OCI-LY3 (cell line): Measurements from ENCODE around the gene RANBP1.

Experiments used
- H2AFZ ChIP-seq: fragments of 200-600, 300-600 bp; shearing (Covaris generic); 2 replicates; pipeline ENCODE4 v1.6.0; 2014; ENCODE audit warnings: antibody characterized with exemption, low read depth, low read length
- H3K27ac ChIP-seq: fragments of 200-600, 300-600 bp; sonication (generic); 2 replicates; pipeline ENCODE4 v1.5.1; 2014; ENCODE audit warnings: mild to moderate bottlenecking, low read length, moderate library complexity, mixed read lengths
- H3K27me3 ChIP-seq: fragments of 200-600, 300-600 bp; sonication (generic); 2 replicates; pipeline ENCODE4 v1.6.1; 2014; ENCODE audit warnings: low read depth, low read length, mixed read lengths
- H3K36me3 ChIP-seq: fragments of 200-600, 300-600 bp; sonication (generic); replicated peaks from 2 replicates; pipeline ENCODE3; 2014; ENCODE audit warnings: low read depth, low read length, mixed read lengths
- H3K4me1 ChIP-seq: fragments of 300-600, 200-600 bp; sonication (generic); 2 replicates; pipeline ENCODE4 v1.6.1; 2014; ENCODE audit warnings: low read length, mixed read lengths
- H3K4me2 ChIP-seq: fragments of 200-600, 300-600 bp; sonication (generic); 2 replicates; pipeline ENCODE4 v1.6.1; 2014; ENCODE audit warnings: low read length, mixed read lengths
- H3K4me3 ChIP-seq: fragments of 300-600, 200-600 bp; sonication (generic); 2 replicates; pipeline ENCODE4 v1.5.1; 2014; ENCODE audit warnings: antibody characterized with exemption, mild to moderate bottlenecking, low read length, moderate library complexity
- H3K79me2 ChIP-seq: fragments of 300-600, 200-600 bp; shearing (Covaris generic); 2 replicates; pipeline ENCODE4 v1.6.1; 2014; ENCODE audit warnings: mild to moderate bottlenecking, low read length, mixed read lengths
- H3K9ac ChIP-seq: fragments of 300-600, 200-600 bp; shearing (Covaris generic); 2 replicates; pipeline ENCODE4 v1.6.0; 2014; ENCODE audit warnings: mild to moderate bottlenecking, low read length, moderate library complexity
- H3K9me3 ChIP-seq: fragments of 200-600, 300-600 bp; shearing (Covaris generic); 2 replicates; pipeline ENCODE4 v1.6.1; 2014; ENCODE audit warnings: low read length, mixed read lengths; ENCODE audit not compliant: insufficient read depth
- H4K20me1 ChIP-seq: fragments of 200-600, 300-600 bp; sonication (generic); 2 replicates; pipeline ENCODE4 v1.6.1; 2016; ENCODE audit warnings: low read length, mixed read lengths; ENCODE audit not compliant: insufficient read depth
- CTCF ChIP-seq: fragments of 200-600, 300-600 bp; sonication (generic); IDR thresholded peaks from 2 replicates; pipeline ENCODE4 v1.5.1; 2014; ENCODE audit warnings: antibody characterized with exemption, low read length, low read depth
- EZH2phosphoT487 ChIP-seq: fragments of 200-600 bp; shearing (Covaris generic); IDR thresholded peaks from 2 replicates; pipeline ENCODE4 v1.6.1; 2018; ENCODE audit warnings: antibody characterized with exemption, mixed run types, low read depth

RANBP1 gene

DNA sequence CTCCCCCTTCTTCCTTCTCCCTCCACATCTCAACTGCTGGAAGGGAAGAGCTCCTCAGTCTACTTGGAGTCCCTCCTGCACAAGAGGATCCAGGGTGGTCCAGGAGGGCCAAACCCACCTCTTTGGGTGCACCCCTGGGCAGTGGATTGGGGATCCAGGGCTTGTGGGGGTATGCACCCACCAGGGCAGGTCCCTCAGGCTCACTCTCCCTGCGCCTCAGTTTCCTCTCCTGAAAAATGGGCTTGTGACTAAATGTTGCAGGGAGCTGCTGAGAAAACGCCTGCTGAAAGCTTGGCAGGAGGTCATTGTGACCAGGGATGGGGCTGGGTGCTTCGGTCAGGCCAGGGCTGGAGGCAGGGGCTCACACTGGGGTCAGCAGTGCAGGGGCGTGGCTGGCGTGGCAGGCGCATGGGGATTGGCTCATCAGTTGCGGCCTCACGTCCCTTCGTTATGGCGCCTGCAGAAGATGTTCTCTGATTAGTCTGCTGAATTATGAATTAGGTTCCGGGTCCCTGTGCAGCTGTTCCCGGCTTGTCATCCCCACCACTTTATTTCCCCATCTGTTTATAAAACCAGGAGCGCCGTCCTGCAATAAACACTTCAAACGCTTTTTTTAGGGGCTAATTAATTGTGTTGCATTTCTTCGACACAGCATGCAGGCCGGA is 60.6 kb downstream of the RANBP1 start:
- H3K4me3 ChIP-seq, result no peak overlapping the region
- H2AFZ ChIP-seq, result no peak overlapping the region
- no peak overlapping the region for H3K27ac ChIP-seq
- H3K4me1 ChIP-seq, result no peaks in the 10 kb centered on the region
- H3K79me2 ChIP-seq, result no peaks in the 10 kb centered on the region
- TF ChIP-seq CTCF, result no peak
- no peak for TF ChIP-seq EZH2phosphoT487
- no peaks in the 10 kb centered on the region for H3K27me3 ChIP-seq
- no peaks in the 10 kb centered on the region for H3K36me3 ChIP-seq
- H3K9ac ChIP-seq, result no peak overlapping the region
- no peaks in the 10 kb centered on the region for H3K9me3 ChIP-seq
- H4K20me1 ChIP-seq, result no peaks in the 10 kb centered on the region
- H3K4me2 ChIP-seq, result no peak overlapping the region
